HG03280 (cell line): ENCODE measurements around the gene TELO2.

Experiments
- ATAC-seq: cut with Tn5 transposase; IDR thresholded peaks from one replicate; pipeline ENCODE4 v1.9.1; 2021; ENCODE audit warnings: mild to moderate bottlenecking, moderate library complexity; ENCODE audit not compliant: unreplicated experiment

TELO2 gene

DNA sequence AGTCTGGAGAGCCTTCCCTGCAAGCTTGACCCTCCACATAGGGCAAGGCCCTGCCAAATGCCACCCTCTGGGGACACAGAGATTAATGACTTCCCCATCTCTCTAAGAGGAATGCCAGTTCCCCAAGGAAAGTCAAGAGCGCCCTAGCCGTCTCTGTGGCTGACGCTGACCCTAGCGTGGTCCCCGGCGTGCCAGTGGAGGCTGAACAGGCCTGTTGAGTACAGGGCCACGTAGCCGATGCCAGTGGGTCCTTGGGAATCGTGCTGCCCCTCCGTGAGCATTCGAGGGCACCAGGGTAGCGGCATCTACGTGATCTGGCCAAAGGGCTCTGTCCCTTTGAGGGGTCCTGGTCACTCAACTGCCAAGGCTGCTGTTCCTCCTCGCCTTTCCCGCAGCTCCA, 57.5 kb downstream of the TELO2 start:
- no peak for ATAC-seq

DNA sequence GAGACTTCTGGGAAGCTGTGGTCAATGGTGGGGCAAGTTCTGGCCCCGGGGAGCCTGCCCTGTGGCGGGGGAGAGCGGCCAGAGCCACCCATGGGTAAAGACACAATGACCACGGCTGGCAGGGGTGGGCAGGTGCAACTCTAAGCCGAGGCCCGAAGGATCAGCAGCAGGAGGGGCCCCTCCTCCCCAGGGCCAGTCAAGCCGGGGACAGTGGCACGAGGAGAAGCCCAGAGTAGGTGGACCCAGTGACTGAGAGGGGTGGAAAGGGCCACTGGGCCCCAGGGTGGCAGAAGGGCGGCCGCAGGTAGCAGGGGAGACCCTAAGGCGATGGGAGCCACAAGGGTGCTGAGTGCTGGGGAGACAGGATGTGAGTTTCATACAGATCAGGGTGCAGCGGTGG, 58.0 kb downstream of the TELO2 start:
- ATAC-seq, result no peak

DNA sequence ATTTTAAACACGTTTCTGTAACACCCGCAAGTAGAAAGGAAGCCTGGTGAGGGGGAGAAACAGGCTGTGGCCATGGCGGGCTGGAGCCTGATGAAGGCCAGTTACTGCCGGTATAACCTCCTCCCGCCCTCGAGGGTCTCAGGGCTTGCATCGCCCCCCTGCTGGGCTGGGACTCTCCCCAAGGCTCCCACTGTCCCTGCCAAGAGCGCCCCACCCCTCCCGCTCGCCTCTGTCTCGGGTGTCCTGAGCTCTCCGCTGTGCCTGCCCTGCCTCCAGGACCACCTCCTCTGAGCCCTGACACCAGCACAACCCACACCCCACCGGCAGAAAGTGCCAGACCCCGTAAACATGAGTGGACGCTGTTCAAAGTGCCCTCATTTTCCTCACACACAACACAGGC, 59.0 kb downstream of the TELO2 start:
- ATAC-seq, result no peak

DNA sequence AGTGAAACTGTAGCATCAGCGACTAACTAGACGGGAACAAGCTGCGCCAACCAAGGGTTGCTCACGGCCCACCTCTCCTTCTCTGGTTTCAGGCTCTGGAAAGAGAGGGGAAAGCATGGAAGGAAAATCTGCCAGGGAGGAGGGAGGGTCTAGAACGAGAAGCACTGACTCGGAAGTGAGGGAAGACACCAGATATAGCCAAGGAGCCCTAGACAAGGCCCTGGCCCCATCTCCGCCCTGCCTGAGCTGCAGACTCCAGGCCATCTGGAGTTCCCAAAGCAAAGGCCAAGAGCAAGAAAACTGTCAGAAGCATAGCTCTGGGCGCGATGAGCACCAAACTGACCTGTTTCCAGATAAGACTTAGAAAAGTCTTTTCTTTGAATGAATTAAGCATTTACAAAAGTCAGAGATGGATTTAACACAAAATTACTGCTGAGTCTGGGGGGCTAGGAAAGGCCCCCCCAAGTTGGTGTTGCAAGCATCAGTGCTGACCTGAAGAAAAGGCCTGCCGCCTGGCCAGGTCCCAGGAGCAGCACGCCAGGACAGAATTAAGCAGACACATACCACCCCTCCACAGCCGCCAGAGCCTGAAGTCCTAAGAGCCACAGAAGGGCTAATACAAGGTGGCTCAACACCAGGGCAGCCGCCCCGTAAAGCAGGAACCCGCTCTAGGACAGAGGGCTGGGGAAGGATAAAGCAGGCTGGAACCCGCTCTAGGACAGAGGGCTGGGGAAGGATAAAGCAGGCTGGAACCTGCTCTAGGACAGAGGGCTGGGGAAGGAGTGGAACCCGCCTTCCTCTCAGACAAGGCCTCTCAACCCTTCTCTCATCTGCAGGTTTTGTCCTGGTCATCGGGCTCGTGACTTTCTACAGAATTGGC, 61.0 kb downstream of the TELO2 start:
- no peak for ATAC-seq

DNA sequence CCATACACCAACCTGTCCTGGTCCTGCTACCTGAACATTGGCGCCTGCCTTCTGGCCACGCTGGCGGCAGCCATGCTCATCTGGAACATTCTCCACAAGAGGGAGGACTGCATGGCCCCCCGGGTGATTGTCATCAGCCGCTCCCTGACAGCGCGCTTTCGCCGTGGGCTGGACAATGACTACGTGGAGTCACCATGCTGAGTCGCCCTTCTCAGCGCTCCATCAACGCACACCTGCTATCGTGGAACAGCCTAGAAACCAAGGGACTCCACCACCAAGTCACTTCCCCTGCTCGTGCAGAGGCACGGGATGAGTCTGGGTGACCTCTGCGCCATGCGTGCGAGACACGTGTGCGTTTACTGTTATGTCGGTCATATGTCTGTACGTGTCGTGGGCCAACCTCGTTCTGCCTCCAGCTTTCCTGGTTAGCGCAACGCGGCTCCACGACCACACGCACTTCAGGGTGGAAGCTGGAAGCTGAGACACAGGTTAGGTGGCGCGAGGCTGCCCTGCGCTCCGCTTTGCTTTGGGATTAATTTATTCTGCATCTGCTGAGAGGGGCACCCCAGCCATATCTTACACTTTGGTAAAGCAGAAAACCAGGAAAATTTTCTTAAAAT, 61.8 kb downstream of the TELO2 start:
- ATAC-seq, result no peak

DNA sequence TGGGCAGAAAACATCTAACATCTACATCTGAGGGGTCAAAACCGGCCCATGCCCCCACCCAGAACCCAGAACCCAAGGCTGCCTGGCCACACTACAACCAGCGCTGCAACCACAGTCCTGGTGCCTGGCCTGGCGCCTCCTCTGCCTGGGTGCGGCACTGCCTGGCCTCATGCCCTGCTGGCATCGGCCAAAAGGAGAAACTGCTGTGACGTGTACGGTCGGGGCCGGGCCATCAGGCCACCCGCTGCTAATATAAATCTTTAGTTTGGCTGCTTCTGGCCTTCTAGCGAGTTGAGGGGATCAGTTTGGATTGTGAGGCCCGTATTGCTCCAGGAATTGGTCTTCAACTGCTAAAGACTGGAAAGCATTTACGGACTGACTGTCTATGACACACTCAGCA, 63.1 kb downstream of the TELO2 start:
- no peak for ATAC-seq

DNA sequence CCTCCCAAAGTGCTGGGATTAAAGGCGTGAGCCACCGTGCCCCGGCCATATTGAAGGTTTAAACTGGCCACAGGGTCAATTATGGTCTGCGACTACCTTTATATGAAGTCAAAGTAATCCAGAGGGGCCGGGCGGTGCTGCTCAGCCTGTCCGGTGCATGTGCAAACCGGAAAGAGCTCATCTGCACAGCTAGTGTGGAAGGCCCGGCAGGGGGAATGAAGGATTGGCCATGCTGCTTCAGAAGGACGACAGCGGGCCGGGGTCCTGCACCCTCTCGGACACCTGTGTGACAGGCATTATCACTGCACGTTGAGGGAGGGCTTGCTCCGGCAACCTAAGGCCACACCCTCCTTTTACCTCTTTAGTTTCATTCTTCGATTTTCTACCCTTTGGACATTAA, 63.9 kb downstream of the TELO2 start:
- ATAC-seq, result no peak

DNA sequence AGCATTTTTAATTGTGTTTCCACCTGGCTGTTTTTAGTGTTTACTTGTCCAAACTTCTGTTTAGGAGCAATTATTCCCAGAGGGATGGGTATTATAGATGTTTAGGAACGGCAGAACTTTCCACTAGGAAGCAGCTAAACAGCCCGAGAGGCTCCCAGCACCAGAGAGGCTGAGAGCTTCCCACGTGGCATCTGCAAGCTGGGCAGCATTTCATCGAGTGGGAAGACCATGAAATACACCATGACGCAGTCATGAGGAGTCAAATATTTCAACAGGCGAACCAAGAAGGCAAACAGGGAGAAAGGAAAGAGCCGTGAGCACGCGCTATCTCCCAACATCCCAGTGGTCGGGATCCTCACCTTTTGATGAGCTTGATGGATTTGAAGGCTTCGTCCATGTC, 64.4 kb downstream of the TELO2 start:
- ATAC-seq, result no peak

DNA sequence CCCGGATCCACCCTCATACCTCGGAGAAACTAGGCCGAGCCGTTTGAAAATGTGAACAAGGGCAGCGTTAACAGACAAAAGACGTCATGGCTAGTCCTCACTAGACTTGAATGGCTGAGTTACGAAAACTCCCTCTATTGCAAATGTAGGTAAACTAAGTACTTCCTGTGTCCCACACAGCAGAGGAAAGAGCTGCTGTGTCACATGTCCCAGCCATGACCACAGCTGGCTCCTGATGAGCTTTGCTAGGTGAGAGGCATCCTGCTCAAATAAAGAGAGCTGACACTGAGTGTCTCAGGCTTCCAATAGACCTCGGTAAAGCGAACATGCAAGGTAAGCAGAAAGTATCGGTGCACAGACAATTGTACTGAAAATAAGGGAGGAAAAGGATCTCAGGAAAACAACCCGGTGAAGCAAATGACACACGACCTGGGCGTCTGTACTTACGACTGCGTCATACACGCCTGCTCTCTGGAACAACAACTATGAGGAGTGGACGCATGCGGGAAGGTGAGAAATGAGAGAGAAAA, 66.4 kb downstream of the TELO2 start:
- no peak for ATAC-seq
